Cardiac muscle cell (in vitro differentiated cells and primary cell): ENCODE measurements around the gene TCFL5. TPM values are rescaled to one million over a fixed set of nuclear protein-coding genes. Genes with fewer than 3 reads are reported as not detected.
"Not testable (repeated sequence)": the region's sequence is repeated elsewhere in the genome, so short reads cannot be mapped to it uniquely, and the experiment has no call there.

ENCODE experiments used
- DNase-seq, 2 donors: peaks; one replicate each; pipeline versions ENCODE4 v3.0.0 to v3.0.0-alpha.2; 2010 to 2017; ENCODE audit warnings: low read depth in 1 of 2, low spot score in 1 of 2
- H3K27ac ChIP-seq: fragments of 200-600 bp; sonication (generic); 2 replicates; pipeline ENCODE4 v1.5.1; 2016
- H3K27me3 ChIP-seq: fragments of 200-600 bp; sonication (generic); 2 replicates; pipeline ENCODE4 v1.6.0; 2016; ENCODE audit warnings: control low read depth
- H3K36me3 ChIP-seq: fragments of 200-600 bp; sonication (generic); 2 replicates; pipeline ENCODE4 v1.5.1; 2016; ENCODE audit warnings: control low read depth
- H3K4me1 ChIP-seq: fragments of 200-600 bp; sonication (generic); 2 replicates; pipeline ENCODE4 v1.8.1; 2017; ENCODE audit warnings: low read depth, mild to moderate bottlenecking, mixed run types
- H3K4me3 ChIP-seq: fragments of 200-600 bp; sonication (generic); 2 replicates; pipeline ENCODE4 v1.5.1; 2016; ENCODE audit warnings: mild to moderate bottlenecking
- H3K9me3 ChIP-seq: fragments of 200-600 bp; sonication (generic); 2 replicates; pipeline ENCODE4 v1.5.1; 2017; ENCODE audit warnings: low read depth, mild to moderate bottlenecking, control low read depth
- polyA plus RNA-seq: library from polyadenylated mRNA; unstranded; fragments of >200 nt; fragmentation: Nextera tagmentation; extraction: Ambion mirVana; gene quantifications from 2 replicates; pipeline ENCODE4 v1.2.1, GENCODE V29; 2016
- total RNA-seq: library from RNA; depleted of rRNA; stranded (reverse); fragments of >200 nt; gene quantifications from 2 replicates; pipeline ENCODE4 v1.2.3, GENCODE V29; 2016
- TF ChIP-seq, protein P1 (sequence below): IDR thresholded peaks from 2 replicates; pipeline ENCODE4 v1.5.1; 2012; ENCODE audit warnings: low read depth, mild to moderate bottlenecking, low read length

The TCFL5 gene
- total and polyA plus RNA-seq, 2 experiments from 2014 or later = 6.6 to 8.1 TPM

DNA sequence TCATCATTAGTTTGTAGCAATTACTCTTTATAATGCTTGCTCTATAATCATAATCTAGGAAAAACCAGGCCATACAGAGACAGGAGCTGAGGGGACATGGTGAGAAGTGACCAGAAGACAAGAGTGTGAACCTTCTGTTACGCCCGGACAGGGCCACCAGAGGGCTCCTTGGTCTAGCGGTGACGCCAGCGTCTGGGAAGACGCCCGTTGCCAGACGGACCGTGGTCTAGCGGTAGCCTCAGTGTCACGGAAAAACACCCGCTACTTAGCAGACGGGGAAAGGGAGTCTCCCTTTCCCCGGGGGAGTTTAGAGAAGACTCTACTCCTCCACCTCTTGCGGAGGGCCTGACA lies 12.0 kb upstream of the TCFL5 start:
- H3K27me3 ChIP-seq, H3K4me3 ChIP-seq, H3K27ac ChIP-seq, H3K9me3 ChIP-seq, H3K4me1 ChIP-seq, H3K36me3 ChIP-seq: not testable (repeated sequence)
- TF ChIP-seq, protein P1, sequence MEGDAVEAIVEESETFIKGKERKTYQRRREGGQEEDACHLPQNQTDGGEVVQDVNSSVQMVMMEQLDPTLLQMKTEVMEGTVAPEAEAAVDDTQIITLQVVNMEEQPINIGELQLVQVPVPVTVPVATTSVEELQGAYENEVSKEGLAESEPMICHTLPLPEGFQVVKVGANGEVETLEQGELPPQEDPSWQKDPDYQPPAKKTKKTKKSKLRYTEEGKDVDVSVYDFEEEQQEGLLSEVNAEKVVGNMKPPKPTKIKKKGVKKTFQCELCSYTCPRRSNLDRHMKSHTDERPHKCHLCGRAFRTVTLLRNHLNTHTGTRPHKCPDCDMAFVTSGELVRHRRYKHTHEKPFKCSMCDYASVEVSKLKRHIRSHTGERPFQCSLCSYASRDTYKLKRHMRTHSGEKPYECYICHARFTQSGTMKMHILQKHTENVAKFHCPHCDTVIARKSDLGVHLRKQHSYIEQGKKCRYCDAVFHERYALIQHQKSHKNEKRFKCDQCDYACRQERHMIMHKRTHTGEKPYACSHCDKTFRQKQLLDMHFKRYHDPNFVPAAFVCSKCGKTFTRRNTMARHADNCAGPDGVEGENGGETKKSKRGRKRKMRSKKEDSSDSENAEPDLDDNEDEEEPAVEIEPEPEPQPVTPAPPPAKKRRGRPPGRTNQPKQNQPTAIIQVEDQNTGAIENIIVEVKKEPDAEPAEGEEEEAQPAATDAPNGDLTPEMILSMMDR = peak; percentile 47
- DNase-seq = peak; percentile 60 to 65

DNA sequence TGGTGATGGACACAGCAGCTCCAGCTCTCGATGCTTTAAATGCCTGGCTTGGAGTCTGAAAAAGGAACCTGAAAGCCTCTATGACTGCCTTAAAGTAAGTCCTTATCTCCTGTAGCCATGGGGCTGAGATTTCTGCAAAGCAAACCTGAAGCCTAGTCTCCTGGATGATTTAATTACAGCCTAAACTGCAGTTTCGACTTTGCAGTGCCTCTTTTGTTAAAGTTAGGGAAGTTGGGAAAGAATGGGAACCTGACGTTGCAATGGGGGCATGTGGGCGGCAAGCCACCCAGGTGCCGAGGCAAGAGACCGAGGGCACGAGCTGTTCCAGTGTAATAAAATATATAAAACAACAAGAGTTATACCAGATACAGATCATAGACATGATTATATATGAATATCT lies 11.7 kb upstream of the TCFL5 start:
- no peaks in the 10 kb centered on the region for H3K27me3 ChIP-seq
- H3K36me3 ChIP-seq = no peaks in the 10 kb centered on the region
- H3K4me3 ChIP-seq = no peak overlapping the region
- no peak overlapping the region for H3K27ac ChIP-seq
- DNase-seq = no peak
- no peaks in the 10 kb centered on the region for H3K9me3 ChIP-seq
- no peaks in the 10 kb centered on the region for H3K4me1 ChIP-seq
- TF ChIP-seq, protein P1 = no peak

GRCh38 chr20:62872862-62873261 lies 11.2 kb upstream of the TCFL5 start:
- no peaks in the 10 kb centered on the region for H3K27me3 ChIP-seq
- H3K4me1 ChIP-seq = no peaks in the 10 kb centered on the region
- H3K36me3 ChIP-seq = no peaks in the 10 kb centered on the region
- no peaks in the 10 kb centered on the region for H3K9me3 ChIP-seq
- no peak overlapping the region for H3K27ac ChIP-seq
- TF ChIP-seq, protein P1 = no peak
- no peak overlapping the region for H3K4me3 ChIP-seq
- DNase-seq = no peak

DNA sequence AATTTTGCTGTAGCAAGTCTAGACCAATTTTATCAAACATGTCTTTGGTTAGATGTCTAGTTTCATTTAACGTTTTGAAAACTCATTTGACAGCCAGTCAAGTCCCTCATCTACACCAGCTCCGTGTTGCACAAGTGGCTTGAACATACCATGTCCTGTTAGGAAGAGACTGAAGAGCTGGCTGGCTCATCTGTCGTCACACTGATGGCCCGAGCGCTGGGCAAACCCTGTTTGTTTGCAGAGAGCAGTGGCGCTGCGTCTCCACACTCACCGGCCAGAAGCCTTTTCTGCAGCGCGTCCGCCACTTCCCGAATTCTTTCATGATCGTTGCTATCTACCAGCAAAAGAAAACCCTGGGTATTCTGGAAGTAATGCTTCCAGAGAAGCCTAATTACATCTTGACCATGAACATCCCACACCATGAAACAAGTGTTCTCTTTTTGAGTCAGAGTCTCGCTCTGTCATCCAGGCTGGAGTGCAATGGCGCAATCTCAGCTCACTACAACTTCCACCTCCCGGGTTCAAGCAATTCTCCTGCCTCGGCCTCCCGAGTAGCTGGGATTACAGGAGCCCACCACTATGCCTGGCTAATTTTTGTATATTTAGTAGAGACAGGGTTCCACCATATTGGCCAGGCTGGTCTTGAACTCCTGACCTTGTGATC lies 10.7 kb upstream of the TCFL5 start:
- Histone ChIP-seq H3K27ac (no peak overlapping the region), H3K36me3 (no peaks in the 10 kb centered on the region), H3K27me3 (no peaks in the 10 kb centered on the region), H3K9me3 (no peaks in the 10 kb centered on the region), H3K4me1 (no peaks in the 10 kb centered on the region), H3K4me3 (no peak overlapping the region)
- TF ChIP-seq, protein P1 = no peak
- no peak for DNase-seq

DNA sequence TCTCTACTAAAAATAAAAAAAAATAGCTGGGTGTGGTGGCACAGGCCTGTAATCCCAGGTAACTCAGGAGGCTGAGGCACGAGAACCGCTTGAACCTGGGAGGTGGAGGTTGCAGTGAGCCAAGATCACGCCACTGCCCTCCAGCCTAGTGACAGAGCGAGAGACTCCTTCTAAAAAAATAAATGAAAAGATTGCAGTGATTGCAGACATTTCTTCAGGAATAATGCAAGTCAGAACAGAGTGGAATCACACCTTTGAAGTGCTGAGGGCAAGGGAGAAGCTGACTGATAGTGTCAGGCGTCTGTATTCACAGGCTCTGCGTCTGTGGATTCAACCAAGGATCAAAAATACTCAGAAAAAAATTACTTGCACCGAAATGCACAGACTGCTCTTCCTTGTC lies 2.6 kb upstream of the TCFL5 start:
- H3K27ac ChIP-seq = no peak overlapping the region
- TF ChIP-seq, protein P1 = no peak
- peaks cover 3% of the 10 kb centered on the region for H3K4me1 ChIP-seq
- DNase-seq = no peak
- H3K36me3 ChIP-seq = no peaks in the 10 kb centered on the region
- no peaks in the 10 kb centered on the region for H3K9me3 ChIP-seq
- H3K27me3 ChIP-seq = peaks cover 6% of the 10 kb centered on the region
- H3K4me3 ChIP-seq = no peak overlapping the region
